BJ (cell line): ENCODE measurements around the gene CFAP92. TPM values are rescaled to one million over a fixed set of nuclear protein-coding genes. Genes with fewer than 3 reads are reported as not detected.

Experiments
- CTCF ChIA-PET: fragments of 350-600 bp; formaldehyde crosslinking; extraction: SDS; loops from one replicate; lab custom pipeline; 2021; ENCODE audit warnings: antibody characterized with exemption, inconsistent platforms; lab: Yijun Ruan, JAX
- POLR2A ChIA-PET: fragments of 300-600 bp; sonication (Branson Sonifier 250); formaldehyde crosslinking; extraction: SDS; loops from one replicate; lab custom pipeline; 2021; ENCODE audit warnings: antibody characterized with exemption; lab: Charles Lee
- DNase-seq: peaks from one replicate; pipeline ENCODE4 v3.0.0-alpha.2; 2011; ENCODE audit warnings: low read depth
- H3K27me3 ChIP-seq: 2 replicates; pipeline ENCODE4 v1.6.0; 2011; ENCODE audit warnings: low read length; ENCODE audit not compliant: control insufficient read depth, insufficient read depth
- H3K36me3 ChIP-seq: 2 replicates; pipeline ENCODE4 v1.5.1; 2011; ENCODE audit warnings: low read length; ENCODE audit not compliant: control insufficient read depth, insufficient read depth
- H3K4me3 ChIP-seq: 2 replicates; pipeline ENCODE4 v1.5.1; 2011; ENCODE audit warnings: low read depth, mild to moderate bottlenecking, control low read depth, low read length
- CTCF ChIP-seq: IDR thresholded peaks from 2 replicates; pipeline ENCODE4 v1.5.1; 2011; ENCODE audit warnings: low read depth, mild to moderate bottlenecking, control low read depth, inconsistent platforms, low read length, moderate library complexity; ENCODE audit not compliant: insufficient read depth
- polyA plus RNA-seq: library from polyadenylated mRNA; depleted of rRNA; stranded (reverse); fragments of >200 nt; gene quantifications from 2 replicates; pipeline ENCODE4 v1.2.3, GENCODE V29; 2011

The CFAP92 gene
- polyA plus RNA-seq, 1 experiment, result not detected

DNA sequence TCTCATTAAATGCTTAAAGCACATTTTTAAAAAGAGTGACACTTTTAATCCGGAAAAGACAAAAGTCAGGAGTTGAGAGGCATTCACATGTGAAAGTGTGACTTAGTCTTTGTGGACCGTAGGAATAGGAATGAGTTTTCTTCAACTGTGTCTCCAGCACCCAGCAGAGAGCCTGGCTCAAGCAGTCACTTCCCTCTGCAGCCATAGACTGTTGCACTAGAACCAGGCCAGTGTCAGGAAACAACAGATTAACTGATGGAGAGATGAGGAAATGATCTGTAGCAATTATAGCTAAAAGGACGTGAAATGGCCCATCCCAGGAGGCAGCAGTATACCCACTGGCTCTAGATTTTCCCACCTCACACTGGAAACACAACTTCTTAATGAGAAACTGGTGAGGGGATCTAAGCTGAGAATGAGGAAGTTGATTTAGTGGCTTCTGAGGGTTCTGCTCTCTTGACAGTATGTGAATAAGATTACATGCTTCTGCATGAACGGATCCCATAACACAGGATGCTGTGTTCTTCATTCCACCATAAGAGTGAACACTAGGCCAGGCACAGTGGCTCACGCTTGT, 19.8 kb downstream of the CFAP92 start:
- ChIA-PET POLR2A (no interaction called here), CTCF (interaction anchor here (0.6 kb wide), 1 partner anchor 162 kb away, joined by 3 read pairs; no protein-coding TSS in a partner anchor)
- Histone ChIP-seq H3K27me3 (peaks cover 15% of the 10 kb centered on the region), H3K36me3 (no peaks in the 10 kb centered on the region), H3K4me3 (no peak overlapping the region)
- TF ChIP-seq CTCF, result no peak
- DNase-seq, result no peak

DNA sequence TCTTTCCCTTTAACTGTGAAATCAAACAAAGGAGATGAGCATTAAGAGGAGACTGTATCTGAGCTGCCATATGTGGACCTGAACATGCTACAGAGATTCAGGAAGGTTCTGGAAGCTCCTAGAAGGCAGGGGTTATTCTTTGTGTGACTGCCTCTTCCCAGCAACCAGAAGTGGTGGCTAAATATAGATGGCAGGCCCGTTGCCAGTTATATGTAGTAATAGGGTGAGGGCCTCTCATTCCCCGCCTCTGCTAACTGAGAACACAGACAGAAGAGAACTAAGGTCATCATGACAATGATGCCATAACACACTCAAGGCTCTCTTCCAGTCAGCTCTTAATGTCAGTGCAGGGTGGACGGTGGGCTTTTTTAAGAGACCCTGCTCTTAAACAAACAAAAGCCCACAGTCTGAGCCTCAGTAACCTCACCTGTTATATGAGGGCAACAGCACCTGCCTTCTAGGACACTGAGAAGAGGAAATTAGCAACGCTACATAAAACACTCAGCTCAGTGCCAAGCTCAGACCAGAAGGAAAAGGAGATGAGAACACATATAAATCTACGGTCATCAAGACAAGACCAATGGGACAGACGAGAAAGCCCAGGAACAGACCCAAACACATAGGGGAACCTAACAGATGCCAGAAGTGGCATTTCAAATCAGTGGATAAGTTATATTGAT, 22.3 kb downstream of the CFAP92 start:
- Histone ChIP-seq H3K27me3 (peaks cover 13% of the 10 kb centered on the region), H3K4me3 (no peak overlapping the region), H3K36me3 (no peaks in the 10 kb centered on the region)
- DNase-seq, result no peak
- CTCF ChIA-PET, result interaction anchor here (0.9 to 4.9 kb wide), 21 partner anchors 10 to 441 kb away, joined by 3 to 62 read pairs (median 8); partner anchors contain the start of gene CFAP92
- POLR2A ChIA-PET, result no interaction called here
- TF ChIP-seq CTCF, result no peak

- no peak overlapping the region for H3K4me3 ChIP-seq
- H3K36me3 ChIP-seq, result no peaks in the 10 kb centered on the region
- ChIA-PET POLR2A (no interaction called here), CTCF (interaction anchor here (0.6 to 4.9 kb wide), 43 partner anchors 10 to 566 kb away, joined by 3 to 62 read pairs (median 4); partner anchors contain the start of genes CFAP92, COPG1 and RAB43)
- no peak for DNase-seq
- H3K27me3 ChIP-seq, result peaks cover 15% of the 10 kb centered on the region
- TF ChIP-seq CTCF, result no peak
Measured at GRCh38 chr3:128970740-128971047, 23.2 kb downstream of the CFAP92 start.

DNA sequence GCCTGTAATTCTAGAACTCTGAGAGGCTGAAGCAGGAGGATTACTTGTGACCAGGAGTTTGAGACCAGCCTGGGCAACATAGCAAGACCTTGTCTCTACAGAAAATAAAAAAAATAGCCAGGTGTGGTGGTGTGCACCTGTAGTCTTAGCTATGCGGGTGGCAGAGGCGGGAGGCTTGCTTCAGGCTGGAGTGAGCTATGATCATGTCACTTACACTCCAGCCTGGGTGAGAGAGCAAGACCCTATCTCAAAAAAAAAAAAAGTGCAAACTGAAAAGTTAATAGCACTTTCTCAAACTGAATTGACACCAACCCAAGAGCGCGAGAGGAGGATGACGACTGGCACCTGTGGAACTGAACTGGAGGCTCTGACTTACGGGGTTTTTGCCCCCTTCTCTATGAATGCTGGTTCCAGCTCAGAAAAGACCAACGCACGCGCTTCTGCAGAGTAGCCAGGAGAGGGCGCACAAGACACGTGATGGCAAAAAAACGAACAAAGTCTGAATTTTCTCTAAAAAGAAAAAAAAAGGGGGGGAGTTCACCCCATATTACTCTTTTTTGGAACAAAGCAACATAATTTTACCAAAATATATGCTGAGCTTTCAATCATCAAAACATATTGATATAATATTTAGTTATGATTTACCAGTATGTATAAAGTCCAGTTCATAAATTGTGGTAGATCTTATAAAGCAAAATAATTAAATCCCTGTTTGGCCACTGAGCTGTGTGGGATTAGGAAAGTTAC, 23.7 kb downstream of the CFAP92 start:
- POLR2A ChIA-PET, result no interaction called here

More for the DNA sequence above, 23.7 kb downstream of the CFAP92 start:
- no peak for DNase-seq
- Histone ChIP-seq H3K36me3 (no peaks in the 10 kb centered on the region), H3K4me3 (no peak overlapping the region), H3K27me3 (peaks cover 15% of the 10 kb centered on the region)
- peak; percentile 92 for TF ChIP-seq CTCF
- CTCF ChIA-PET, result interaction anchor here (0.6 to 4.9 kb wide), 50 partner anchors 9 to 567 kb away, joined by 3 to 62 read pairs (median 4); partner anchors contain the start of genes CFAP92, COPG1 and RAB43
